ENCODE data around the gene PDE4B. TPM values are rescaled to one million over a fixed set of nuclear protein-coding genes. Genes with fewer than 3 reads are reported as not detected.

The PDE4B gene
- polyA plus RNA-seq, 1 donor from 2014 or later, result 135 TPM

DNA sequence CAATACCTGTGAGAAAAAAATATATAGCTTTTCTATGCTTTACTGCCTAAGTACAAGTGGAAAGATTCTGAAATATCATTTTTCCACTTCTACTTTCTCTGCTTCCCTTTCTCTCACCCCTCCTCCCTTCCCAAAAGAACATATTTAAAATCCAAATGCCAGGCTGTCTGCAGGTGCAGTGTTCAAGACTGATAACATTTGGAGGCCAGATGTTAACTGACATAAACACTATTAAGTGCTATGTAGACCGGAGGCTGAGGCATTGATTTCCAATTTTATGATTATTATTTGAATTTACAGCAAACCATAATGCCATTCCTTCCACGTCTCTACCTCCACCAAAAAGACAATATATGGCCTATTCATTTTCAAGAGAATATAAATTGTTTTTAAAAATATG is 444.3 kb downstream of the PDE4B start:
- Histone ChIP-seq H3K79me2 (replicated peaks; ENCODE audit: insufficient read depth, low read length) (peaks cover 3% of the 10 kb centered on the region), H3K27ac (ENCODE audit: low read length) (no peak overlapping the region), H3K9me3 (ENCODE audit: low read length) (no peaks in the 10 kb centered on the region), H3K9me2 (ENCODE audit: insufficient read depth, low read length) (no peaks in the 10 kb centered on the region), H3K4me2 (ENCODE audit: low read length) (no peak overlapping the region), H2AFZ (ENCODE audit: low read depth, low read length) (no peak overlapping the region), H3K27me3 (ENCODE audit: insufficient read depth, low read depth, low read length) (no peaks in the 10 kb centered on the region), H3K9ac (ENCODE audit: low read length) (no peak overlapping the region), H4K20me1 (ENCODE audit: insufficient read depth) (no peaks in the 10 kb centered on the region), H3F3A (ENCODE audit: insufficient read depth, low read length, poor library complexity, severe bottlenecking) (no peaks in the 10 kb centered on the region), H3K4me3 (ENCODE audit: low read length) (no peak overlapping the region), H3K36me3 (ENCODE audit: insufficient read depth, low read length) (no peaks in the 10 kb centered on the region)
- TF ChIP-seq EP300 (conservative IDR thresholded peaks at IDR 0.05; ENCODE audit: poor library complexity, severe bottlenecking) (no peak), SMC3 (conservative IDR thresholded peaks at IDR 0.05; ENCODE audit: poor library complexity) (no peak), TAF1 (IDR thresholded peaks at IDR 0.05; ENCODE audit: low read depth) (no peak), RAD21 (conservative IDR thresholded peaks at IDR 0.05) (no peak), EZH2 (IDR thresholded peaks at IDR 0.05; ENCODE audit: borderline replicate concordance, insufficient read depth, low read length, poor library complexity, severe bottlenecking) (no peak), POLR2AphosphoS5 (IDR thresholded peaks at IDR 0.05) (no peak), MXI1 (conservative IDR thresholded peaks at IDR 0.05; ENCODE audit: poor library complexity, severe bottlenecking) (no peak)
- TF ChIP-seq, protein P1, sequence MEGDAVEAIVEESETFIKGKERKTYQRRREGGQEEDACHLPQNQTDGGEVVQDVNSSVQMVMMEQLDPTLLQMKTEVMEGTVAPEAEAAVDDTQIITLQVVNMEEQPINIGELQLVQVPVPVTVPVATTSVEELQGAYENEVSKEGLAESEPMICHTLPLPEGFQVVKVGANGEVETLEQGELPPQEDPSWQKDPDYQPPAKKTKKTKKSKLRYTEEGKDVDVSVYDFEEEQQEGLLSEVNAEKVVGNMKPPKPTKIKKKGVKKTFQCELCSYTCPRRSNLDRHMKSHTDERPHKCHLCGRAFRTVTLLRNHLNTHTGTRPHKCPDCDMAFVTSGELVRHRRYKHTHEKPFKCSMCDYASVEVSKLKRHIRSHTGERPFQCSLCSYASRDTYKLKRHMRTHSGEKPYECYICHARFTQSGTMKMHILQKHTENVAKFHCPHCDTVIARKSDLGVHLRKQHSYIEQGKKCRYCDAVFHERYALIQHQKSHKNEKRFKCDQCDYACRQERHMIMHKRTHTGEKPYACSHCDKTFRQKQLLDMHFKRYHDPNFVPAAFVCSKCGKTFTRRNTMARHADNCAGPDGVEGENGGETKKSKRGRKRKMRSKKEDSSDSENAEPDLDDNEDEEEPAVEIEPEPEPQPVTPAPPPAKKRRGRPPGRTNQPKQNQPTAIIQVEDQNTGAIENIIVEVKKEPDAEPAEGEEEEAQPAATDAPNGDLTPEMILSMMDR (IDR thresholded peaks at IDR 0.05; ENCODE audit: poor library complexity, severe bottlenecking), result no peak
- TF ChIP-seq, protein P2, sequence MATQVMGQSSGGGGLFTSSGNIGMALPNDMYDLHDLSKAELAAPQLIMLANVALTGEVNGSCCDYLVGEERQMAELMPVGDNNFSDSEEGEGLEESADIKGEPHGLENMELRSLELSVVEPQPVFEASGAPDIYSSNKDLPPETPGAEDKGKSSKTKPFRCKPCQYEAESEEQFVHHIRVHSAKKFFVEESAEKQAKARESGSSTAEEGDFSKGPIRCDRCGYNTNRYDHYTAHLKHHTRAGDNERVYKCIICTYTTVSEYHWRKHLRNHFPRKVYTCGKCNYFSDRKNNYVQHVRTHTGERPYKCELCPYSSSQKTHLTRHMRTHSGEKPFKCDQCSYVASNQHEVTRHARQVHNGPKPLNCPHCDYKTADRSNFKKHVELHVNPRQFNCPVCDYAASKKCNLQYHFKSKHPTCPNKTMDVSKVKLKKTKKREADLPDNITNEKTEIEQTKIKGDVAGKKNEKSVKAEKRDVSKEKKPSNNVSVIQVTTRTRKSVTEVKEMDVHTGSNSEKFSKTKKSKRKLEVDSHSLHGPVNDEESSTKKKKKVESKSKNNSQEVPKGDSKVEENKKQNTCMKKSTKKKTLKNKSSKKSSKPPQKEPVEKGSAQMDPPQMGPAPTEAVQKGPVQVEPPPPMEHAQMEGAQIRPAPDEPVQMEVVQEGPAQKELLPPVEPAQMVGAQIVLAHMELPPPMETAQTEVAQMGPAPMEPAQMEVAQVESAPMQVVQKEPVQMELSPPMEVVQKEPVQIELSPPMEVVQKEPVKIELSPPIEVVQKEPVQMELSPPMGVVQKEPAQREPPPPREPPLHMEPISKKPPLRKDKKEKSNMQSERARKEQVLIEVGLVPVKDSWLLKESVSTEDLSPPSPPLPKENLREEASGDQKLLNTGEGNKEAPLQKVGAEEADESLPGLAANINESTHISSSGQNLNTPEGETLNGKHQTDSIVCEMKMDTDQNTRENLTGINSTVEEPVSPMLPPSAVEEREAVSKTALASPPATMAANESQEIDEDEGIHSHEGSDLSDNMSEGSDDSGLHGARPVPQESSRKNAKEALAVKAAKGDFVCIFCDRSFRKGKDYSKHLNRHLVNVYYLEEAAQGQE (IDR thresholded peaks at IDR 0.05; ENCODE audit: borderline replicate concordance), result no peak

DNA sequence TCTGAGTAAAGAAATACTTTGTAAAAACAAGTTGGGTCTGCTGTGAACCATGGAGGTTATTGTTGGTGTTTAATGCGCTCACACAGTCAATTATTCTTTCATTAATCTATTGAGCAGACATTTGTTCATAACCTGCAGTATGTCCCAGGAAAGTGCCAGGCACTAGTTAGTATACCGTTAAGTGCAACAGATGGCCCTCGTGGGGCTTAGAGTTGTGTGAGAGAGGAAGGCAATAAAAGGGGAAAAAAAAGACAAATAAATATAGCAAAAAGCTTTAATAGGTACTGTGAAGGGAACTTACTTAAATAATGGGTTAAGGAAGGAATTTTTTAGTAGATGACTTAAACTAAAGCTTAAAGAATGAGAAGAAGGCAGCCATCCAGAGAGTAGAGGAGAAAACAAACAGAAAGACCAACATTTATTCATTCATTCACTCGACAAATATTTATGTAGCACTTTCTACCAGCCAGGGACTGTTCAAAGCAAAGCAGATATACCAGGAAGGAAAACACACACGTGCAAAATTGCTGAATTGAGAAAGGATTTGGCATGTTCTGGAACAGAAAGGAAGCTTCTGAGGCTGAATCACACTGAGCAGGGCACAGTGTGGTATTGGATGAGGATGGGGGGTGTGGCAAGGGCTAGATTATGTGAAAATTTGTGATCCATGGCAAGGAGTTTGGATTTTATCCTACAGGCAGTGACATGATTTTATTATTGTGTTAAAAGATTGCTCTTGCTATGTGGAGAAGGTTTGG is 445.2 kb downstream of the PDE4B start:
- TF ChIP-seq RAD21 (conservative IDR thresholded peaks at IDR 0.05) (no peak), TAF1 (IDR thresholded peaks at IDR 0.05; ENCODE audit: low read depth) (no peak), MXI1 (conservative IDR thresholded peaks at IDR 0.05; ENCODE audit: poor library complexity, severe bottlenecking) (no peak), EP300 (conservative IDR thresholded peaks at IDR 0.05; ENCODE audit: poor library complexity, severe bottlenecking) (no peak), POLR2AphosphoS5 (IDR thresholded peaks at IDR 0.05) (no peak), EZH2 (IDR thresholded peaks at IDR 0.05; ENCODE audit: borderline replicate concordance, insufficient read depth, low read length, poor library complexity, severe bottlenecking) (no peak), SMC3 (conservative IDR thresholded peaks at IDR 0.05; ENCODE audit: poor library complexity) (no peak)
- TF ChIP-seq, protein P2 (IDR thresholded peaks at IDR 0.05; ENCODE audit: borderline replicate concordance), result no peak
- TF ChIP-seq, protein P1 (IDR thresholded peaks at IDR 0.05; ENCODE audit: poor library complexity, severe bottlenecking), result no peak
- Histone ChIP-seq H3K36me3 (ENCODE audit: insufficient read depth, low read length) (no peaks in the 10 kb centered on the region), H3K27ac (ENCODE audit: low read length) (no peak overlapping the region), H3K9me2 (ENCODE audit: insufficient read depth, low read length) (no peaks in the 10 kb centered on the region), H4K20me1 (ENCODE audit: insufficient read depth) (no peaks in the 10 kb centered on the region), H3F3A (ENCODE audit: insufficient read depth, low read length, poor library complexity, severe bottlenecking) (no peaks in the 10 kb centered on the region), H3K79me2 (replicated peaks; ENCODE audit: insufficient read depth, low read length) (peaks cover 3% of the 10 kb centered on the region), H3K4me3 (ENCODE audit: low read length) (no peak overlapping the region), H3K9ac (ENCODE audit: low read length) (no peak overlapping the region), H3K4me2 (ENCODE audit: low read length) (no peak overlapping the region), H2AFZ (ENCODE audit: low read depth, low read length) (no peak overlapping the region), H3K9me3 (ENCODE audit: low read length) (no peaks in the 10 kb centered on the region), H3K27me3 (ENCODE audit: insufficient read depth, low read depth, low read length) (no peaks in the 10 kb centered on the region)

All from neural cell (in vitro differentiated cells).